Suppressor macrophage treated with lipopolysaccharide for 1 hour (primary cell): ENCODE measurements around the gene CYLC2.

Experiments used
- DNase-seq, 3 donors: peaks; one replicate each; pipeline ENCODE4 v3.0.0-alpha.2; 2020 to 2022

Gene CYLC2

GRCh38 chr9:102995033-102995432 lies at the start of gene CYLC2:
TSS of gene CYLC2 (plus strand) at chr9:102995333. CDS start at chr9:102995381, 48 bp downstream.
- no peak for DNase-seq

DNA sequence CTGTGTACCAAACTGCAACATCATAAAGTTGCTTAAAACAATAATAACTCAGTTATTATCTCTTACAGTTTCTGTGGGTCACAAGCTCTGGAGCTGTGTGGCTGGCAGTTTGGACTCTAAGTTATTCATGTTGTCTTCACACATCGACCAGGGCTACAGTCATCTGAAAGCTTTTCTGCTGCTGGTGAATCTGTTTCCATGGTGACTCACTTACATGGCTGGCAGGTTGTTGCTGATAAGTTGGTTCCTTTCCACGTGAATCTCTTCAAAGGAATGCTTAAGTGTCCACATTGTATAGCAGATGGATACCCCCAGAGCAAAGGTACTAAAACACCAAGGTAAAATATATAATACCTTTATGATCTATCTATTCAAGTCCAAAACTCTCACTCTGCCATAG lies 44.8 kb upstream of the CYLC2 start:
- DNase-seq = no peak

- no peak for DNase-seq
These were observed 28.1 kb upstream of the CYLC2 start for GRCh38 chr9:102966999-102967398.

GRCh38 chr9:102967979-102968378 lies 27.2 kb upstream of the CYLC2 start:
- no peak for DNase-seq

GRCh38 chr9:102972780-102973179 lies 22.4 kb upstream of the CYLC2 start:
- DNase-seq = no peak

DNA sequence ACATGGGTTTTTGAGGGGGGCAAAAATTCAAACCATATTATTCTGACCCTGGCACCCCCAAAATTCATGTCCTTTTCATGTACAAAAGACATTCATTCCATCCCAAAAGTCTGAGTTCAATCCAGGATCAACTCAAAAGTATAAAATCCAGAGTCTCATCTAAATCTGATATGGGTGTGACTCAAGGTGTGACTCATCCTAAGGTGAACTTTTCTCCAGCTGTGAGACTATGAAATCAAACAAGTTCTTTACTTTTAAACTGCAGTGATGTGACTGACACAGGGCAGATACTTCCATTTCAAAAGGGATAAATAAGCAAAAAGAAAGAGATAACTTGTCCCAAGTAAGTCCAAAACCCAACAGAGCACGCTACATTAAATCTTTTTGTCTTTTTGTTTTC lies 20.6 kb upstream of the CYLC2 start:
- no peak for DNase-seq

DNA sequence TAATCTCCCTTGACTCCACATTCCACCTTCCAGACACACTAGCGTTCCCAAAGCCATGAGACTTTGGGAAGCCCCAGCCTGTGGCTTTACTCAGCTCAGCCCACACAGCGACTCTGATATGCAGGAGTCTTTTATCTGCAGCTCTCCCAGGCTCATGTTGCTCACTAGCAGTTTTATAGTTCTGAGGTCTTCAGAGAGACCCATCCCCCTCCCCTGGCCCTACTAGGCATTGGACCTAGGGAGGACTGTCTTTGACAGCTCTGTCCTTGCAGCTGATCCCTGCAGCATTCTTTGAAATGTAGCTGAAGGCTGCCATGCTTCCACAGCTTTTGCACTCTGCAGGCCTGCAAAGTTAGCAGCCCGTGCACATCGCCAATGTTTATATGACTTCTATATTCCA lies 19.9 kb upstream of the CYLC2 start:
- DNase-seq = no peak

DNA sequence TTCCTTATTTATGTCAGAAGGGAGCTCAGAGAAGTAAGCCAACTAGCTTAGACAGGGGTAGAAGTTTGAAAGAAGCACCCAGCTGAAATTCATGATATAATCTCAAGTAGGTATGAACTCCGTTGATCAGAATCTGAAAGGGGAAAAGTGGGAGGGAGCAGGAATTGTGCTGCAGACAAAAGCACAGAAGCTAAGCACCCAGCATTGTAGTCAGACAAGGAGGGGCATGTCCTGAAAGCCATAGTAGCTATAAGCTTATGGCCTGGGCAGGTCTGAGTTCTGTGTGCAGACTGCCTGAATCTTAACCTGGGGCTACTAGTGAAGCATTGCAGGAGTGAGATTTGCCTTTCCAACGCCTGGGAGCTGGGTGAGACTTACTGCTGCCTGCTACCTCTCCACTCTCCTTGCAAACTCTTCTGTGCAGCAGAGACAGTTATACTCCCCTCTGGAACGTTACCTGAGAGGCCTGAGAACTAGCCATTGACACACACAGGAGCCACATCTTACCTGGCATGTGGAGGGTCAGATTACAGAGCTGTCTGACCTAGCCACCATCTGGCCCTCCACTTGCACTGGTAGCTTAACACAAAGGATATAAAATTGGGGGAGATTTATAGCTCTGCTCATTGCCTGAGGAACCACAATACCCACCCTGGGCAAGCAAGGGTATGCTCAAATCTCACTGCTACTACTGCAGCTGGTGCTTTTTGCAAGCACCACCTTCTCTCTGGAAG lies 9.8 kb upstream of the CYLC2 start:
- DNase-seq = no peak

- no peak for DNase-seq
These were observed 8.7 kb upstream of the CYLC2 start for GRCh38 chr9:102986425-102986824.

- no peak for DNase-seq
These were observed 8.6 kb downstream of the CYLC2 start for GRCh38 chr9:103003689-103004088.

- DNase-seq = no peak
These were observed 19.1 kb downstream of the CYLC2 start for GRCh38 chr9:103014242-103014641.

DNA sequence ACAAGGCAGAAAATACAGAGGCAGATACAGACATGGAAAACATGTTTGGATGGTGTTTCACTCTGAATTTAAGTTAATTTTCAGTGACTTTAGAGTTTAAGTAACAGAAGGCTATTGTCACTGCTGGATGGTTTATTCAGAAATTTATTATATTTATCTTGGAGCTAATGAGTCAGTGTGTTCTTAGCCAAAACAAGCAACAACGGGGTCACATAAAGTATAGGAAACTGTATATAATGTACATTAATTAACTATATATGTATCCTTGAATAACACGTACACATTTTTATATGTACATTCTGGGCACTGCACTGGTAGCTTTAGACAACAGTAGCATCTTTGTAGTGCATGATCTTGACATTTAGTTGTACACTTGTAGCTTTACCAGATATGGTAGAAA lies 30.7 kb downstream of the CYLC2 start:
- DNase-seq = no peak

DNA sequence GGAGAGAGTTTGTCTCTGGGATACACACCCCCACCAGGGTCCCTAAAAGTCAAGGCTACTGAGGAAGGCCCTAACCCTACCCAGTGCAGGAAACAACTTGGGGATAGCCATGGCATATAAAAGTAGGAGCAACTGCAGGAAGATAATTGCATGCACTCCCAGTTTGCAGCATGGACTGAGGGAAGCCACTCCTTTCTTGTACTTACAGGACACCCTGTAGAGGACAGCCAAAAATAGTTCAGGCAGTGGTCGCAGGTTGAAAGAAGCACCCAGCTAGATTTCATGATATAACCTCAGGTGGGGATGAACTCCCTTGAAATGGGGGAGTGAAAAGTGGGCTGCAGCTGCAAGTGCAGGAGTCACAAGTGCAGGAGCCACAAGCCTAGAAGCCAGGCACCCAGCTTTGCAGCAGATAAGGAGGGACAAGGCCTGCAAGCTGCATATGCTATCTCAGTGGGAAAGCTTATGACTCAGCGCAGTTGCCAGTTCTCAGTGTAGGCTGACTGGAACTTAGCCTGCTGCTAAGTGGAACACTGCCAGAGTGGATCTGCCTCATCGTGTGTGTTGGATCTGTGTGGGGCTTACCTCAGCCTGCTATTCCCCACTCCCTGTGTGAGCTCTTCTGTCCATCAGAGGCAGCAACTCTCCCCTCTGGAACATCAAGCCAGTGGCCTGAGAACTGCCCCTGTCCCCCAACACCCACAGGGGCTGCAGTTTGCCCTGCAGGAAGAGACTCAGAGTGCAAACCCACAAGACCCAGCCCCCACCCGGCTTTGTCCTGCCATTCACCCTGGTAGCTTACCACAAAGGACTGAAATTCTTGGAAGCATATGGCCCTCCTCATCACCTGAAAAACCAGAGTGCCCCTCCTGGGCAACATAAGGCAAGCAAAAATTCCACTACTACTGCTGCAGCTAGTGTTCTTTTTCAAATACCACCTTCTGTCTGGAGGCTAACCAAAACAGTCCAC lies 42.7 kb downstream of the CYLC2 start:
- no peak for DNase-seq

GRCh38 chr9:103041961-103042360 lies 46.8 kb downstream of the CYLC2 start:
- no peak for DNase-seq
